ENCODE data around the gene ATP8B1.

Gene ATP8B1

GRCh38 chr18:57618910-57619309, 184.2 kb downstream of the ATP8B1 start:
- DNase-seq (ENCODE audit: low read depth): no peak

- DNase-seq (ENCODE audit: low read depth): no peak
Measured at GRCh38 chr18:57603871-57604270, 199.2 kb downstream of the ATP8B1 start.
